ENCODE measurements around the gene FGF4.

FGF4 gene

DNA sequence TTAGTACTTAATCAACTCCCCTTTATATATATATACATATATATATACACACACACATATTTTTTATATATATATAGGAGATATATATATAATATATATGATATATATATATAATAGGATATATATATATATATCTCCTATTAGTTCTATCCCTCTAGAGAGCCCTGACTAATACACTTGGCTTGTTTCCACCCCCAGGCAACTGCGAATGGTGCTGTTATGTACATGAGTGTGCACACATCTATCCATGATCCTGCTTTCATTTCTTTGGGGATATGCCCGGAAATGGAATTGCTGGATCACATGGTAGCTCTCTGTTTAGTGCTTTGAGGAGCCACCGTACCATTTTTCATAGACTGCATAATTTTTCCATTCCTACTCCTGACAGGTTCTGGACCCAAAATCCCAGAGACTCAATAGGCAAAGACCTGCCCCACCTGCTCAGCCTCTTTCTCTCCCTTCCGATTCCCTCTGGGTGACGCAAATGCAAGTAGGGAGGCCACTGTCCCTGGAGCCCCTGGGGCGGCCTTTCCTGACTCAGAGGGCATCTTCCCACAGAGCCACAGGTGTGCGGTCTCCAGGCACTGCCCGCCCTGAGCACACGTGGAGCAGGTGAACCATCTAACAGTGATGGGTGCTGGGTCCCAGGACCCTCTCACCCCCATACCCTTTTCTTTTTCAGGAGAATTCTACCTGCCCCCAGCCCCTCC, 32.1 kb upstream of the FGF4 start:
- no peak for DNase-seq (ENCODE audit: low spot score)

DNA sequence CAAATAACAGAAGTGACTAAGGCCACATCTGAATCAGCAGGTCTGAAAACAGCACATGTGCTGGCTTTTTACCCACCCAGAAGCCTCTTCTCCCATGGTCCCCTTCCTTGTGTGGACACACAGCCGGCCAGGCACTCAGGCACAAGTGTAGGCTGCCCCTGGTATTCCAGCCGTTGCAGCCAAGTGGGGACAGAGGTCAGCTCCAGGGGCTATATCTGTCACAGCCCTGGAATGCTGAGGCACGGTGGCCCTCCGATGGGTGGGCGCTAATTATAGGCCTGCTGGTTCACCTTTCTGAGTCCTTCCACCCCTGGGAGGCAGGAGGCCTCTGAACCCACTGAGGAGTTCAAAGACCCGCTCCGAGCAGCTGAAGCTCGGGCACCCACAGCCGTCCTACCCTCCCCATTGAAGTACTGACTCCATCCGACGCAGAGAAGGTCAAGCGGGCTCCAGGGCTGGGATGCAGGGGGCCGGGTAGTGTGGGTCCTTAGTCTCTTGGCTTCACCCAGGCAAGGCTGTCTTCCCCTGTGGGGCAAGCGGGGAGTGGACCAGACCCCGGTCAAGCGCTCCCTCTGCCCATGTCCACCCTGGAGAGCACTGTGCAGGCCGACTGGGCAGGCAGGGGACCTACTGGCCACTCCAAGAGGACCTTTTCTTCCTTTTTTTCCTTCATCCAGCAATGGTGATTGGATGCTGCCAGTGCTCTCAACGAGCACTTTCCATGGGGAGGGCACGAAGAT, 29.8 kb upstream of the FGF4 start:
- DNase-seq (ENCODE audit: low spot score) = no peak

DNA sequence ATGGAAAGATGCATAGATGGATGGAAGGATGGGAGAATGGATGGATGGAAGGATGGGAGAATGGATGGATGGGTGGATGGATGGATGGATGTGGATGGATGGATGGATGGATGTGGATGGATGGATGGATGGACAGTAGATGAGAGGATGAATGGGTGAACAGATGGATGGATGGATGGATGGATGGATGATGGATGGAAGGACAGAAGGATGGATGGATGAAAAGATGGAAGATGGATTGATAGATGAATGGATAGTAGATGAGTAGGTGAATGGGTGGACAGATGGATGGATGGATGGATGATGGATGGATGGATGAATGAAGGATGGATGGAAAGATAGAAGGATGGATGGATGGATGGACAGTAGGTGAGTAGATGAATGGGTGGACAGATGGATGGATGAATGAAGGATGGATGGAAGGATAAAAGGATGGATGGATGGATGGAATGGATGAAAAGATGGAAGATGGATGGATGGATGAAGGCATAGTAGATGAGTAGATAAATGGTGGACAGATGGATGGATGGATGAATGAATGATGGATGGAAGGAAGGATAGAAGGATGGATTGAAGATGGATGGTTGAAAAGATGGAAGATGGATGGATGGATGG, 28.6 kb upstream of the FGF4 start:
- DNase-seq (ENCODE audit: low spot score) = no peak

DNA sequence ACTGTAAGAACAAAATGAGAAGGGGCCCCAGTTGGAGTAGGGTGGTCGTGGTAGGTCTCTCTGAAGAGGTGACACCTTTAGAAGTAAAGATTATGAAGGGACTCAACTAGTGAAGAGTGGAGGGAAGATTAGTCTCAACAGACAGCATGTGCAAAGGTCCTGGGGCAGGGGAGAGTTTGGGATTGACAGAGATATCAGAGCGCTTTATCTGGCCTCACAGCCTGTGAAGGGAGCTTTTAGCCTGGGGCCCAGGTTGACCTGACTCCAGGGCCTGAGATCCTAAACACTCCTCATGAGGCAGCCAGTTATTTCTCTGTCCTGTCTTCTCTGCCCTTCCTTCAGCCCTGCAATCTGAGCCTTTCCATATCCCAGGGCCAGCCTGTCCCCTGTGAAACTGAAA, 27.9 kb upstream of the FGF4 start:
- DNase-seq (ENCODE audit: low spot score) = no peak

DNA sequence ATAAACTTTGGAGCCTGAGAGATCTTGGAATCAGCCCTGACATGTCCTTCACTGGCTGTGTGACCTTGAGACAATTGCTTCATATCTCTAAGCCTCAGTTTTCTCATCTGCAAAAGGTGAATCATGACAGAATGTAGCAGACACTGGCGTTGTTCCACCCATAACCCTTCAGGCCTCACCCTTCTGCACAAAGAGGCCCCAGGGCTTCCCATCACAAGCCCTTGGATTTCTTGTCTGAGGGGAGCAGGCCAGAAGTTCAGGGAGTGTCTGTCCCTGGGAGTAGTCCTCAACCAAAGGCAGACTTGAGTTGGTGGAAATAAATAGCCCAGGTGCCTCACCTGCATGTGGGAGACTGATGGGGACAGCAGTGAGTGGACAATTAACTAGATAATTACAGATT, 27.4 kb upstream of the FGF4 start:
- no peak for DNase-seq (ENCODE audit: low spot score)

DNA sequence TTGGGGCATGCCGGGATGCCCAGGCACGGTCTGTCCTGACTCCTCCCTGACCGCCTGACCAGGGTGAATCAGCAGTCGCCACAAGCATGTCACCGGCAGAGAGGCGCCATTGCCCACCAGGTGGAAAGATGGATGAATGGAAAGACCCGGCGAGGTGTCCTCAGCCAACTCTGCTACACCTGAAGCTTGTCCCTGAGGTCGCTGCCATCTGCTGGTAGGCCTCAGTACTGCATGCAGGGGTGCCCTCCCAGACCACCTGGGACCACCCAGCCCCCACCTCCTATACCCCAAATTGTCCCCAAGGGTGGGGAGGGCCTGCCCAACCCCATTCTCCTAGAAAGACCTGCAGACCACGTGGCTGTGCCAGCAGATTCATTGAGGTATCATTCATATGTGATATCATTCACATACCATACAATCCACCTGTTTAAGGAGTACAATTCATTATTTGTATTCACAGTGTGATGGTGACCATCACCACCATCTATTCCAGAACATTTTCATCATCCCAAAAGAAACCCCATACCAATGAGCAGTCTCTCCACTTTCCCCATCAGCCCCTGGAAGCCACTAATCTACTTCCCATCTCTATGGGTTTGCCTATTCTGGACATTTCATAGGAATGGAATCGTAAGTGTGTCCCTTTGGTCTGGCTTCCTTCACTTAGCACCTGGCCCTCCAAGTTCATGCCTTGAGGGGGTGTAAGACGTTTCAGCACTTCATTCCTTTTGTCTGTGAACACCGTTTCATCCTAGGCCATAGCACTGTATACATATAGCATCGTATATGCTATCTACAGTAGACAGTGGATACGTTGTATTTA, 26.6 kb upstream of the FGF4 start:
- peak; percentile 90 for DNase-seq (ENCODE audit: low spot score)

DNA sequence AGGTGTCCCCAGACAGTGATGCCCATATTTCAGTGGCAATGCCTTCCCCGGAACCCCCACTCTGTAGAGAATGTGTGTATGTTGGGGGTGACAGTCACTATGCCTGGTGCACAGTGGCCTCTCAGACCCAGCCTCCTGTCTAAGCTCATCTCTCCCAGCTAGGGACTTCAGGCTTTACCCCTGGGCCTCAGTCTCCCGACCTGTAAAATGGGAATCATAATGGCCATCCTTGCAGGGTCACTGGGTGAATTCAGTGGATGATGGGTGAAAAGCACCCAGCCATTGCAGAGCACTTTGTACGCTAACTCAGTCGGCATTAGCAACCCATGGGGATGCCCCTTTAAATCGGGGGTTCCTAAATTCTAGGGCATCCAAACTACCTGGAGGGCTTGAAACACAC, 25.1 kb upstream of the FGF4 start:
- no peak for DNase-seq (ENCODE audit: low spot score)

DNA sequence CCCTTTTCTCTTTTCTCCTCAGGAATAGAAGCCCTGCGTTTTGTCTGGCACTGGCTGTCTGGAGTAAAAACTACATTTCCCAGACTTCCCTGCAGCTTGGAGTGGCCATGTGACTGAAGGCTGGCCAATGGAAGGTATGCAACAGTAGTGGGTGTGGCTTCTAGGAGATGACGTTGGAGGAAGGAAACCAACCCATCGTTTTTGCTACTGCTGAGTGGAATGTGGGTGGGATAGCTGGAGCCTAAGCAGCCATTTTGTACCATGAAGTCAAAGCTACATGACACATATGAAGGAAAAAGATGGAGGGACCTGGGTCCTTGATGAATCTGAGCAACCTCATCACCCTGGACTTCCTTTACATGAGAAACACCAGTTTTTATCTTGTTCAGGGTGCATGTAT, 24.4 kb upstream of the FGF4 start:
- no peak for DNase-seq (ENCODE audit: low spot score)

DNA sequence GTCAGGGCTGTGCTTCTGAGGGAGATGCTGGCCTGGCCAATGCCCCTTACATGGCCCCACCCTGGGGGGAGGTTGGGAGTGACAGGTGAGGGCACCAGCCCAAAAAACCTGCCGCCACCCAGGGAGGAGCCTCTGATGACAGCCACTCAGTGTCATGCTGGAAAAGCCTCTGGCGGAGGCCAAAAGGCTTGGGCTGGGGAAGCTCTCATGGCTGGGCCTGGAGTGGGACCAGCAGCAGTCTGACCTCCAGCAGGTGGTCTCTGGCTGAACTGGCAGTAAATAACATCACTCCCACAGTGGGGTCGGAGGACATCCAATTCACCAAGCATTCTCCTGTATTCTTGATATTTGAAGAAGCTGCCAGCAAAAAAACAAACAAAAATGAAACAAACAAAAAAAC, 24.0 kb upstream of the FGF4 start:
- no peak for DNase-seq (ENCODE audit: low spot score)

DNA sequence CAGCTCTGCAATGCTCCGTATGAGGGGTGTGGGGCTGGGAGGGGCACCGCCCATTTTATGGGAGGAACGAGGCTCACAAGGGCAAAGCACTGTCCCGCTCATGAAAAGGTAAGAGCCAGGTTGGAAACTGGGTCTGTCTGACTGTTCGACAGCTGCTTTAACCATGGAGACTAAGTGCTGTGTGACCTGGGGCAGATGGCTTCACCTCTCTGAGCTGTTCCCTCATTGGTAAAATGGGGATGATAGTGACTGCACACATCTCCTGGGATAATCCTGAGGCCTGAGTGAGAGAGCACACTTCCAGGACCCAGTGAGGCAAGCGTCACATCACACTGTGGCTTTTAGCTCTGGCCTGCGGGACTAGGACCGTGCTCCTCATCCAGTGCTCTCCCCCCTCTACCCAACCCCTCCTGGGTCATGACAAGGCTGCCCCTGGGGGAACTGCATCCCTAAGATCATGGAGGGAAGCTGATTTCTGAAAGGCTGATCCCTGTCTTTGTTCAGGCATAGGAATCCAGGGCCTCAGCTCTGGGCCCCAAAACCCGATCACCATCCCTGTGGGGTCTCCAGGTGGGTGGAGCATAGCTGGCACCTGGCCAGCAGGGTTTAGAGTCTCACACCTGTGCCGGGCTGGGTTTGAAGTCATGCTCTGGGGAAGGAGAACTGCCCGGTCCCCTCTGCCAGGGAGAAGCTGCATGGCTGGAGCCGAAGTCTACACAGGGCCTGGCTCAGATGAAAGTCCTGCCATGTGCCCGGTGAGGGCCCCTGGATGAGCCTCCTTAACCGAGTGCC, 22.8 kb upstream of the FGF4 start:
- DNase-seq (ENCODE audit: low spot score) = no peak

DNA sequence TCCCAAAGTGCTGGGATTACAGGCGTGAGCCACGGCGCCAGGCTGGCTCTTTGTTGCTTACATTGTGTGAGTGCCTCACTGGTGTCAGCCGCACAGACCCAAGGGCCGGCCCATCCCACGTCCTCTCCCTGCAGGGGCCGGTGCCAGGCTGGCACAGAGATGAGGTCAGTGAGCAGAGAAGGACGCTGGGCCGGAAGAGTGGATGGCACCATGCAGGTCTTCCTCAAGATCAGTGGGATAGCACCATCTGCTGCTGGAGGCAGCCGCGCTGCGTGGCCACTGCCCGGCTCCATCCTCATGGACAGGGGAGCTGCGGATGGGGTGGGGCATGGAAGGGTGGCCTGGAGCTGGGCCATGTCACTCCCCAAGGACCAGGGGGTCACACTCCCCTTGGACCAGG, 22.0 kb upstream of the FGF4 start:
- DNase-seq (ENCODE audit: low spot score) = no peak

DNA sequence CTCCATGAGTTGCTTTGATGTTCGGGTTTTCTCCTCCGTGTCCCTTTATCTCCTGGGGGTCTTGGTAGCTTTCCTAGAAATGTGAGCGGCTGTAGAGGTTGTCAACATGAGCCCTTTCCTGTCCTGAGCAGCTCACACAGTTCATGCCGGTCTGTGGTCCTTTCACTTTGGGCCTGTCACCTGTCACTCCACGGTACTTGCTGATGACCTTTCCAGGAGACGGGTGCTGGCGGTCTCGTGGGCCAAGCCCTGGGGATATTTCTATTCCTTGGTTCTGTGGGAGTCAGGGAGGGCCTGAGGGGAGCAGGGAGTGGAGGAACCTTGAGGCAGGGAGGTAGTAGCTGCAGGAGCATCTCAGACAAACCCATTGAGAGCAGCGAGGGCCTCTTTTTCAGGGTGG, 20.9 kb upstream of the FGF4 start:
- DNase-seq (ENCODE audit: low spot score) = no peak

DNA sequence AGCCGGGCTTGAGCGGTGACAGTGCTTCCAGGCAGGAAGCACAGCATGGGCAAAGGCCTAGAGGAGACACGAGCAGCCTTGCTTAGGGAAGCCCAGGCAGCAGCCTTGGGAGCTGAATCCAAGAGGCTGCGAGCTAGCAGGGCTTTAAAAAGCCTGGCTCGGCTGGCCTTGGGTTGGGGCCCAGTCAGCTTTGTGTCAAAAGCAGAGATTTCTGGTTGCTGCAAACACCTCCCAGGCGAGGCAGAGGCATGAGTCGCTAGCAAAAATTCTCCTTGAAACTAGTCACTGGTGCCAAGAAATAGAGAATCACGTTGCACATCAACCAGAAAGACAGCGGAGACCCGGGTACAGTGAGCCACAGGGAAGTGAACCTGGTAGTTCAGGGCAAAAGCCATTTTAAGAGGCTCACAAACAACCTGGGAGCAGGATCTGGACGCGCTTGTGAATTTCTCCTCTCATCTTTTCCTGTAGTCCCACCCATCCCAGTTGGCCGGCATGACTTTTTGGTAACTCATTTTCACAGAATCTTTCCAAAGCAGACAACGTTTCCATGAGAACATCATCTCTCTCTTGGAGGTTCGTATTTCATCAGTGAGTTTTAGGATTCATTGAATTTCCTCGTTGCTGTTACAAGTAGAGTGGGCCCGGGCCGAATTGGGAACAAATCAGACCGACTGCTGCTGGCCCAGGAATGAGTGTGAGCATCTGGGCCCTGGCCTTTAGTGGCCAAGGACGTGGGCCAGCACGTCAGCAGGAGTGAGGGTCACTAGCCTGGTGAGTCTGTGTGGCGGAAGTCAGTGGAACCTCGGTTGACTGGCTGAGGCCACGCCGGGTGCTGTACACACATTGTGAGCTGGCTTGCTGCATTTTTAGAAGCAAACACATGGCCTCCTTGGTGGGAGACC, 16.4 kb upstream of the FGF4 start:
- no peak for DNase-seq (ENCODE audit: low spot score)

DNA sequence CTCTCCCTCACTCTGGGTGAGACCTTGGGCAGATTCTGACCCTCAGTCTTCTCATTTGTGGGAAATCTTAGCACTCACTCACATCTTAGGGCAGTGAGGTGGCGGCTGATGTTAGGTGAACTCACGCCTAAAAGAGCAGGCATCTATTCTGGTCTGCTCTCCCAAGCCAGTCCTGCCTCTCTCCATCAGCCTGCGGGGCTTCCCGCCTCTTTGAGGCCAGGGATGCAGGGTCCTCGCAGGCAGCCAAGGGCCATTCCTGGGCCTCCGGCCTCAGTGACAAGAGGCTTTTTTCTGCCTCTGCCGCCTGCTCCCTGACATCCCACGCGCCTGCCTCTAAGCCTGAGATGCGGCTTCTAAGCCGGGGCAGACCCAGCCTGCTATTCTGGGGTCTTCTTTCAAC, 13.8 kb upstream of the FGF4 start:
- no peak for DNase-seq (ENCODE audit: low spot score)

DNA sequence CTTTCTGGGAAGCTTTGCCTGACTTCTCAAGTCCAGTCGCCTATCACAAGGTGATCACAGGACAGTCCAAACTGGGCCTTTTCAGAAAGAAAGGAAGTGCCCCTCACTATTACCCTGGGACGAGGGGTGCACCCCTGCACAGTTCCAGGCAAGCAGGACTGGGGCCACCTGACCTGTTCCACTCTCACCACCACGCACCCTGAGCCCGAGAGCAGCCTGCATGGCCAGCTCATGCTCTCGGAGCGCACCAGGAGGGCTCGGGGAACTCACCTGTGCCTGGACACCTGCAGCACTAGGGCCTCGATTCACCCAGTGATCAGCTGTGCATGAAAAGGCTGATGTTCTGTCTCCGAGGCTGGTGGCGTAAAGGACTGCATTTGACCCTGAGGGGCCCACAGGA, 12.8 kb upstream of the FGF4 start:
- DNase-seq (ENCODE audit: low spot score) = no peak

DNA sequence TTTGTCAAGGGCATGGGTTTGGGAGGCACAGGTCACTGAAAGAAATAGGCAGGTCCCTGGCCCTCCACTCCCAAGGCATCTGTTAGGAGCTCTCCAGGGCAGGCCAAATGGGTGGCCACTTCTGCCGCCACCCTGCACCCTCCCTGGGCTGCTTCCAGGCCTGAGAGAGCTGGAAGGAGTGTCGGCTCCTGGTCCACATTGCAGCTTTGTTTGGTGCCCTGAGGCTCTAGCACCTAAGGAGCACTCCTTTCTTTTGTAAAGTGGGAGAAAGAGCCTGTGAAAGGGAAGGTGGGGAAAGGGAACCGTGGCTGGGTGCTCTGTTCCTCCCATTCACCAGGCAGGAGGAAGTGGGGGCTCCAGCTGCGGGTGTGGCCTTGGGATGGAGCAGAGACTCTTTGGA, 12.3 kb upstream of the FGF4 start:
- no peak for DNase-seq (ENCODE audit: low spot score)

DNA sequence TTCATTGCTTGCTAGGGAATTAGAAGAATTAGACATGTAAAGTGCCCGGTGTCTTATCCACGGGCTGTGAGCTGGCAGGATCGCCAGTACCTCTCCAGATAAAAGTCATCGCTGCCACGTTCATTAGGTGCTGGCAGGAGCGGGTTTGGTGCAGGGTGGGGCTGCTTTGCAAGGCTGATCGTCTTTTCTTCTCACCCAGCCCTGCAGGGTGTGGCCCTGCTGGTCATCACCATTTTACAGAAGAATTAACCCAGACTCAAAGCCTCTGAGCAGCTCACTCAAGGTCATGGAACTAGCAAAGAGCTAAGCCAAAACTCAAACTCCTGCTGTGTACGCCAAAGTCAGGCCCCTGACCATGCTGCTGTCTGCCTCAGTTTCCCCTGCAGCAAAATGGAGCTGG, 6.1 kb upstream of the FGF4 start:
- DNase-seq (ENCODE audit: low spot score) = no peak

DNA sequence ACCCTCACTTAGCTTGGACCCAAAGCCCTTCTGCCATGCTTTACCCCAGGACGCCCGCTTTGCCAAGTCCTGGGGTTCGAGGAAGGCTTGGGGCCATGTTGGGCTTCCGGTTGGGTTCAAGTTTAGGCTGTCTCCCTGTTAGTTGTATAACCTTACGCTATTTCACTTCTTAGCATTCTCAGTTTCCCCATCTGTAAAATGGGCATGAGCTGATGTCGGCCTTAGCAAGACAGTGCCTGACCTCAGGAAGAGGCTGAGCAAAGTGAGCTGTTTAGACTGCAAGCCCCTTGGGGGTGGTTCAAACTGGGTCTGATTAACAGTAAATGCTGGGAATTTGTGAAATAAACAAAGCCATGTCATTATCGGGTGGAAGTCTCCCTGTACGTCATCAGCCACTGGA, 3.2 kb upstream of the FGF4 start:
- DNase-seq (ENCODE audit: low spot score) = no peak

DNA sequence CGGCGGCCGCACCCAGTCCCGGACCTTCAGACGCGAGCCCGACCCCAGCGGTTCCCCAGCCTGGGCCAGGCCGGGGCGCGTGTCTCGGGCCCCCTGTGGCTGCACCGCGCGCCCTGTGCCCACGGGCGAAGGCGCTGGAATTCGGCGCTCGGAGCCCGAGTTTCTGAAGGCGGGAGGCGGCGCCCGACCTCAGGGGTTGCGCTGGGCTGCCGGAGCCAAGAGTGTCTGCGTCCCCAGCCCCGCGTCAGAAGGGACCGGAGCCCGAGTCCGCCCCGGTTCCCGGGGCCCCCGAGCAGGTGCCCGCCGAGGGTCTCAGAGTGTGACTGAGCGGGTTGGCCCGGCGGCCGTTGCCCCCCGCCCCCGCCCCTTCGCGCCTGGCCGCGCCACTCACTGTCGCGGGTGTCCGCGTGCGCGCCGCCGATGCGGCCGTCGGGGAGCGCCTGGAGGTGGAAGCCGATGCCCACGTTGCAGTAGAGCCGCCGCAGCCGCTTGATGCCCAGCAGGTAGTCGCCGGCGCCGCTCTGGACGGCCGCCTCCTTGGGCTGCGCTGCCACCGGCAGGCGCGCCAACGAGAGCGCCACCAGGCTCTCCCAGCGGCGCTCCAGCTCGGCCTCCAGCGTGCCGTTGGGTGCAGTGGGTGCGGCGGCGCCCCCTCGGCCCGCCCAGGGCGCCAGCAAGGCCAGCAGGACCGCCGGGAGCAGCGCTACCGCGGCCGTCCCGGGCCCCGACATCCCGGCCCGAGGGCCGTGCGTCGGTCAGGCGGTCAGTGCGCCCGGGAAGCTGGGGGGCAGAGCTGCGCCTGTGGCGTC, 583 bp downstream of the FGF4 start:
- DNase-seq (ENCODE audit: low spot score) = no peak
